ENCODE results near the gene LOXL3.

Gene LOXL3

DNA sequence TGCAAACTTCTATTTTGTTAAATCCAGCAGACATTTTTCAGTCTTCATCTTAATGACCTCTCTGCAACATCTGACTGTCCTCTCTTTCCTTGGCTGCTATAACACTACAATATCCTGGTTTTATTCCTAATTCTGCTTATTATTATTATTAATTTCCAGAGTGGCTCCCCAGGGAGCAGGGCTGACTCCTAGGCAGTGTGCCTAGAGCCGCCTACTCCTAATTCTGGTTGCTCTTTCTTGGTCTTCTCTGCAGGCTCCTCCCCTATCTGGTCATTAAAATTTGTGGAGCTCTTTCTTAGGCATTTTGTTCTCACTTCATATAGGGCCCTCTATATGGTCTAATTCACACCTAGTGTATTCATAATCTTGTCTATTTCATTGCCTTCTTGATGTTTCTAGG, 10.8 kb downstream of the LOXL3 start:
- Histone ChIP-seq H3K4me1 (ENCODE audit: control insufficient read depth, insufficient read depth, low read length) (no peaks in the 10 kb centered on the region), H3K36me3 (ENCODE audit: control insufficient read depth in 2 of 2, insufficient read depth in 1 of 2, low read length in 2 of 2) (no peaks in the 10 kb centered on the region), H3K27ac (ENCODE audit: extremely low read depth, low read depth, low read length) (no peak overlapping the region), H3K4me3 (ENCODE audit: low read depth, low read length) (no peak overlapping the region), H3K9me3 (ENCODE audit: control insufficient read depth, insufficient read depth, low read depth, low read length) (no peaks in the 10 kb centered on the region)
- ChIA-PET CTCF (interaction anchor here (0.7 to 2.0 kb wide), 2 partner anchors 12 to 48 kb away, joined by 8 to 10 read pairs; no protein-coding TSS in a partner anchor), POLR2A (interaction anchor here (0.6 kb wide), 1 partner anchor 18 kb away, joined by 3 read pairs; no protein-coding TSS in a partner anchor)
- TF ChIP-seq ZBTB8A (tag by site-specific recombination; IDR thresholded peaks at IDR 0.05) (no peak), ZNF830 (tag by site-specific recombination; IDR thresholded peaks at IDR 0.05; ENCODE audit: low read depth) (no peak), ZNF335 (tag by site-specific recombination; conservative IDR thresholded peaks at IDR 0.05) (no peak)

DNA sequence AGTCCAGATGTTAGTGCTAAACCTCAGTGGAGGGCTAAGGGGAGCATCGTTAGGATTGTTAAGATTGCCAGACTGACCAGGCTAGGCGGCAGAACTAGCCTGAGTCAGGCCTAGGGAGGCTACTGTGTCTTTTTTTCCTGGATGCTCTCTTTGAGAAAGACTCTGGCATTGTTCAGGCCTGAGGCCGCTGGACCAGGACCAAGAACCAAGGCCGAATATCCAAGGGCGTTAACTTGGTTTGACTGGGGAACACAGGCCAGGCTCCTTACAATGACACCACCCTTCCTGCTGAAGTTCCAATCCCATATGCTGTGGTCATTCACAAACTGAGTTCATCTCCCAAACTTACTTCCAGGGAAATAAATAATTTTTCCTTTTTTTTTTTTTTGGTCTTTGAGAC, 13.5 kb downstream of the LOXL3 start:
- no peak overlapping the region for H3K4me3 ChIP-seq (ENCODE audit: low read depth, low read length)
- ChIA-PET POLR2A (interaction anchor here (1.2 kb wide), 1 partner anchor 11 kb away, joined by 8 read pairs; the partner anchor contains the start of genes AUP1 and HTRA2), CTCF (no interaction called here)
- H3K36me3 ChIP-seq (ENCODE audit: control insufficient read depth in 2 of 2, insufficient read depth in 1 of 2, low read length in 2 of 2): no peaks in the 10 kb centered on the region
- no peak overlapping the region for H3K27ac ChIP-seq (ENCODE audit: extremely low read depth, low read depth, low read length)
- no peaks in the 10 kb centered on the region for H3K9me3 ChIP-seq (ENCODE audit: control insufficient read depth, insufficient read depth, low read depth, low read length)
- TF ChIP-seq, protein P1, sequence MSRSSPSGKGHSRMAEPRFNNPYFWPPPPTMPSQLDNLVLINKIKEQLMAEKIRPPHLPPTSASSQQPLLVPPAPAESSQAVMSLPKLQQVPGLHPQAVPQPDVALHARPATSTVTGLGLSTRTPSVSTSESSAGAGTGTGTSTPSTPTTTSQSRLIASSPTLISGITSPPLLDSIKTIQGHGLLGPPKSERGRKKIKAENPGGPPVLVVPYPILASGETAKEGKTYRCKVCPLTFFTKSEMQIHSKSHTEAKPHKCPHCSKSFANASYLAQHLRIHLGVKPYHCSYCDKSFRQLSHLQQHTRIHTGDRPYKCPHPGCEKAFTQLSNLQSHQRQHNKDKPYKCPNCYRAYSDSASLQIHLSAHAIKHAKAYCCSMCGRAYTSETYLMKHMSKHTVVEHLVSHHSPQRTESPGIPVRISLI (tag by site-specific recombination; IDR thresholded peaks at IDR 0.05): no peak
- no peak for TF ChIP-seq GLI2 (tag by site-specific recombination; IDR thresholded peaks at IDR 0.05; ENCODE audit: borderline replicate concordance, low read depth)
- no peak for TF ChIP-seq ZNF335 (tag by site-specific recombination; conservative IDR thresholded peaks at IDR 0.05)
- no peak for TF ChIP-seq ZNF19 (tag by site-specific recombination; IDR thresholded peaks at IDR 0.05; ENCODE audit: low read depth)
- no peaks in the 10 kb centered on the region for H3K4me1 ChIP-seq (ENCODE audit: control insufficient read depth, insufficient read depth, low read length)

DNA sequence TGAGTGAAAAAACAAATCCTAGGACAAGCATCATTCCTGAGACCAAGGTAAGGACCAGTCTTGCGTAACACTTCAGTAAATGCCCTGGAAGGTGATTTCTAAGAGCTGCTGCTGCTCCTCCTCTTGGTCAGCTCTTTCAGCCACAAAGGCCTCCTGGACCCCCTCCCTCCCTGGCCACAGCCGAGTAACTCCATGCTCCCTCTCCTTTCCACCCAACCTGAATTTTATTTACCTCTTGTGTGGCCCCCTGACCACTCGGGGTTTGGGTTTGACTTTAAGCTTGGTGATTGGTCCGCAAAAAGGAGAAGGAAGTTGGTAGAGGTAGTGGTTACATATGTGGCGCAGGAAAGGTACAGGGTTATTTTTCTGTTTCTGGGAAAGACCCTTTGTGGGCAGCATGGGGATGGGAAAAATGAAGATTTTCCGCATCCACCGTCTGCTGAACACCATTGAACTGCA, 14.8 kb downstream of the LOXL3 start:
- ChIA-PET CTCF (no interaction called here), POLR2A (no interaction called here)
- Histone ChIP-seq H3K4me3 (ENCODE audit: low read depth, low read length) (no peak overlapping the region), H3K4me1 (ENCODE audit: control insufficient read depth, insufficient read depth, low read length) (no peaks in the 10 kb centered on the region), H3K9me3 (ENCODE audit: control insufficient read depth, insufficient read depth, low read depth, low read length) (no peaks in the 10 kb centered on the region), H3K27ac (ENCODE audit: extremely low read depth, low read depth, low read length) (no peak overlapping the region), H3K36me3 (ENCODE audit: control insufficient read depth in 2 of 2, insufficient read depth in 1 of 2, low read length in 2 of 2) (peaks cover 0 to 6% of the 10 kb centered on the region in 2 experiments; a peak in 1 of 3 replicates)
- TF ChIP-seq ZNF214 (tag by site-specific recombination; IDR thresholded peaks at IDR 0.05; ENCODE audit: borderline replicate concordance) (no peak), KLF1 (tag by site-specific recombination; IDR thresholded peaks at IDR 0.05) (no peak), ZNF146 (tag by site-specific recombination; IDR thresholded peaks at IDR 0.05) (no peak), REPIN1 (tag by site-specific recombination; IDR thresholded peaks at IDR 0.05; ENCODE audit: low read depth) (no peak), ZNF664 (tag by site-specific recombination; IDR thresholded peaks at IDR 0.05) (no peak), ZNF560 (tag by site-specific recombination; IDR thresholded peaks at IDR 0.05; ENCODE audit: borderline replicate concordance) (no peak), ZNF433 (tag by site-specific recombination; IDR thresholded peaks at IDR 0.05; ENCODE audit: low read depth) (no peak)
- TF ChIP-seq, protein P2, sequence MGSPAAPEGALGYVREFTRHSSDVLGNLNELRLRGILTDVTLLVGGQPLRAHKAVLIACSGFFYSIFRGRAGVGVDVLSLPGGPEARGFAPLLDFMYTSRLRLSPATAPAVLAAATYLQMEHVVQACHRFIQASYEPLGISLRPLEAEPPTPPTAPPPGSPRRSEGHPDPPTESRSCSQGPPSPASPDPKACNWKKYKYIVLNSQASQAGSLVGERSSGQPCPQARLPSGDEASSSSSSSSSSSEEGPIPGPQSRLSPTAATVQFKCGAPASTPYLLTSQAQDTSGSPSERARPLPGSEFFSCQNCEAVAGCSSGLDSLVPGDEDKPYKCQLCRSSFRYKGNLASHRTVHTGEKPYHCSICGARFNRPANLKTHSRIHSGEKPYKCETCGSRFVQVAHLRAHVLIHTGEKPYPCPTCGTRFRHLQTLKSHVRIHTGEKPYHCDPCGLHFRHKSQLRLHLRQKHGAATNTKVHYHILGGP (tag by site-specific recombination; IDR thresholded peaks at IDR 0.05): no peak

DNA sequence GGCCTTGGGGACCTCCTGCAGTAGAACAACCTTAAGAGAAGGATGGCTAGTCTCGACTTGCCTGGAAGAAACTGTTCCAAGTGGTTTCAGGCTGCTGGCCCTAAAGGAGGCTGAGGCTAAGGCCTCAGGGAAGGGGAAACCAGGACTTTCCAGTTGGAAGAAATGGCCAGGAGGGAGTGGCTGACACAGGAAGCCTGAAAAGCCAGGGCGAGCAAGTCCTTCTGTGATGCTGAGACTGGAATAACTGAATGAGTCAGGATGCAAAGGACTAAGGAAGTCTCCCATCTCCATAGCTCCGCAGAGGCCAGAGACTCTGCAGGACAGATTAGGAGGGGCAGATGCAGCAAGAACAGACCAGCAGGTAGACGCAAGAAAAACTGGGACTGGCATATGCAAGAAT, 16.6 kb downstream of the LOXL3 start:
- Histone ChIP-seq H3K36me3 (ENCODE audit: control insufficient read depth in 2 of 2, insufficient read depth in 1 of 2, low read length in 2 of 2) (peaks cover 0 to 24% of the 10 kb centered on the region in 2 experiments; a peak in 1 of 3 replicates), H3K4me3 (ENCODE audit: low read depth, low read length) (no peak overlapping the region), H3K27ac (ENCODE audit: extremely low read depth, low read depth, low read length) (no peak overlapping the region), H3K9me3 (ENCODE audit: control insufficient read depth, insufficient read depth, low read depth, low read length) (no peaks in the 10 kb centered on the region), H3K4me1 (ENCODE audit: control insufficient read depth, insufficient read depth, low read length) (no peaks in the 10 kb centered on the region)
- CTCF ChIA-PET: no interaction called here
- POLR2A ChIA-PET: no interaction called here
- TF ChIP-seq, protein P3, sequence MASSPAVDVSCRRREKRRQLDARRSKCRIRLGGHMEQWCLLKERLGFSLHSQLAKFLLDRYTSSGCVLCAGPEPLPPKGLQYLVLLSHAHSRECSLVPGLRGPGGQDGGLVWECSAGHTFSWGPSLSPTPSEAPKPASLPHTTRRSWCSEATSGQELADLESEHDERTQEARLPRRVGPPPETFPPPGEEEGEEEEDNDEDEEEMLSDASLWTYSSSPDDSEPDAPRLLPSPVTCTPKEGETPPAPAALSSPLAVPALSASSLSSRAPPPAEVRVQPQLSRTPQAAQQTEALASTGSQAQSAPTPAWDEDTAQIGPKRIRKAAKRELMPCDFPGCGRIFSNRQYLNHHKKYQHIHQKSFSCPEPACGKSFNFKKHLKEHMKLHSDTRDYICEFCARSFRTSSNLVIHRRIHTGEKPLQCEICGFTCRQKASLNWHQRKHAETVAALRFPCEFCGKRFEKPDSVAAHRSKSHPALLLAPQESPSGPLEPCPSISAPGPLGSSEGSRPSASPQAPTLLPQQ (tag by site-specific recombination; IDR thresholded peaks at IDR 0.05): no peak
- TF ChIP-seq, protein P4, sequence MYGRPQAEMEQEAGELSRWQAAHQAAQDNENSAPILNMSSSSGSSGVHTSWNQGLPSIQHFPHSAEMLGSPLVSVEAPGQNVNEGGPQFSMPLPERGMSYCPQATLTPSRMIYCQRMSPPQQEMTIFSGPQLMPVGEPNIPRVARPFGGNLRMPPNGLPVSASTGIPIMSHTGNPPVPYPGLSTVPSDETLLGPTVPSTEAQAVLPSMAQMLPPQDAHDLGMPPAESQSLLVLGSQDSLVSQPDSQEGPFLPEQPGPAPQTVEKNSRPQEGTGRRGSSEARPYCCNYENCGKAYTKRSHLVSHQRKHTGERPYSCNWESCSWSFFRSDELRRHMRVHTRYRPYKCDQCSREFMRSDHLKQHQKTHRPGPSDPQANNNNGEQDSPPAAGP (tag by site-specific recombination; IDR thresholded peaks at IDR 0.05): no peak
- no peak for TF ChIP-seq ZNF549 (tag by site-specific recombination; IDR thresholded peaks at IDR 0.05)
- no peak for TF ChIP-seq ZNF837 (tag by site-specific recombination; IDR thresholded peaks at IDR 0.05)
- no peak for TF ChIP-seq MYNN (tag by site-specific recombination; IDR thresholded peaks at IDR 0.05; ENCODE audit: borderline replicate concordance)
- no peak for TF ChIP-seq ZNF37A (tag by site-specific recombination; IDR thresholded peaks at IDR 0.05)
- TF ChIP-seq EGR2 (tag by site-specific recombination; IDR thresholded peaks at IDR 0.05; ENCODE audit: low read depth): no peak
- TF ChIP-seq ZNF423 (tag by site-specific recombination; IDR thresholded peaks at IDR 0.05): no peak
- TF ChIP-seq REPIN1 (tag by site-specific recombination; IDR thresholded peaks at IDR 0.05; ENCODE audit: low read depth): no peak
- no peak for TF ChIP-seq ZNF274 (IDR thresholded peaks at IDR 0.05; ENCODE audit: low read length)
- no peak for TF ChIP-seq ZNF274 (tag by site-specific recombination; IDR thresholded peaks at IDR 0.05; ENCODE audit: borderline replicate concordance)
- TF ChIP-seq IKZF3 (tag by site-specific recombination; IDR thresholded peaks at IDR 0.05): no peak
